GM18870 (cell line): ENCODE measurements around the gene WDR73.
"Not testable (repeated sequence)": the region's sequence is repeated elsewhere in the genome, so short reads cannot be mapped to it uniquely, and the experiment has no call there.

Experiments used
- ATAC-seq: cut with Tn5 transposase; IDR thresholded peaks from one replicate; pipeline ENCODE4 v1.9.1; 2021; ENCODE audit warnings: moderate library complexity; ENCODE audit not compliant: unreplicated experiment

The WDR73 gene

GRCh38 chr15:84658080-84658787 lies 4.2 kb upstream of the WDR73 start, which contains the start of gene NMB:
NMB (minus strand) TSS chr15:84658199; CDS start chr15:84658152, 47 bp downstream.
- ATAC-seq = peak; percentile 41

GRCh38 chr15:84657748-84658079 lies 3.6 kb upstream of the WDR73 start:
- ATAC-seq = no peak

- no peak for ATAC-seq
These were observed 2.9 kb upstream of the WDR73 start for GRCh38 chr15:84656972-84657371.

- ATAC-seq = no peak
These were observed 788 bp upstream of the WDR73 start for GRCh38 chr15:84654689-84655453.

- ATAC-seq = no peak
These were observed 536 bp downstream of the WDR73 start for GRCh38 chr15:84653584-84653909.

GRCh38 chr15:84649706-84650105 lies 4.4 kb downstream of the WDR73 start:
- no peak for ATAC-seq

GRCh38 chr15:84648539-84648938 lies 5.5 kb downstream of the WDR73 start:
- no peak for ATAC-seq

GRCh38 chr15:84647726-84648125 lies 6.4 kb downstream of the WDR73 start:
- ATAC-seq = no peak

- ATAC-seq = no peak
These were observed 8.1 kb downstream of the WDR73 start for GRCh38 chr15:84645997-84646396.

GRCh38 chr15:84645496-84645895 lies 8.6 kb downstream of the WDR73 start:
- no peak for ATAC-seq

GRCh38 chr15:84643838-84644237 lies 10.2 kb downstream of the WDR73 start:
- ATAC-seq = no peak

- ATAC-seq = not testable (repeated sequence)
These were observed 11.4 kb downstream of the WDR73 start for GRCh38 chr15:84642640-84643039.

GRCh38 chr15:84641871-84642270 lies 12.2 kb downstream of the WDR73 start:
- ATAC-seq = not testable (repeated sequence)

- ATAC-seq = no peak
These were observed 16.0 kb downstream of the WDR73 start for GRCh38 chr15:84638103-84638502.

GRCh38 chr15:84634228-84634837 lies 19.8 kb downstream of the WDR73 start:
- no peak for ATAC-seq

- ATAC-seq = no peak
These were observed 20.5 kb downstream of the WDR73 start for GRCh38 chr15:84633311-84634227.

GRCh38 chr15:84631706-84632272 lies 22.3 kb downstream of the WDR73 start:
- ATAC-seq = no peak

- no peak for ATAC-seq
These were observed 25.1 kb downstream of the WDR73 start for GRCh38 chr15:84629033-84629432.

- no peak for ATAC-seq
These were observed 29.0 kb downstream of the WDR73 start for GRCh38 chr15:84625123-84625522.

GRCh38 chr15:84624359-84624758 lies 29.7 kb downstream of the WDR73 start:
- no peak for ATAC-seq
